Fibroblast of lung (primary cell): ENCODE measurements around the gene PPP1R13B. TPM values are rescaled to one million over a fixed set of nuclear protein-coding genes. Genes with fewer than 3 reads are reported as not detected.

Experiments used
- DNase-seq, 2 donors: peaks; one replicate each; pipeline versions ENCODE4 v3.0.0 to v3.0.0-alpha.2; 2010; ENCODE audit warnings: low read depth in 2 of 2
- H2AFZ ChIP-seq: 2 replicates; pipeline ENCODE4 v1.5.1; 2012; ENCODE audit warnings: low read length, control low read depth, inconsistent platforms
- H3K27ac ChIP-seq: 2 replicates; pipeline ENCODE4 v1.5.1; 2011; ENCODE audit warnings: low read length, control low read depth; ENCODE audit not compliant: insufficient read depth
- H3K27me3 ChIP-seq: 2 replicates; pipeline ENCODE4 v1.5.1; 2011; ENCODE audit warnings: mild to moderate bottlenecking, low read length; ENCODE audit not compliant: control insufficient read depth, insufficient read depth
- H3K36me3 ChIP-seq: 2 replicates; pipeline ENCODE4 v1.5.1; 2011; ENCODE audit warnings: low read length; ENCODE audit not compliant: control insufficient read depth, insufficient read depth
- H3K4me1 ChIP-seq: 2 replicates; pipeline ENCODE4 v1.5.1; 2011; ENCODE audit warnings: low read length; ENCODE audit not compliant: control insufficient read depth, insufficient read depth; ENCODE audit errors: extremely low read depth
- H3K4me2 ChIP-seq: 2 replicates; pipeline ENCODE4 v1.5.1; 2011; ENCODE audit warnings: low read length, control low read depth; ENCODE audit not compliant: insufficient read depth; ENCODE audit errors: extremely low read depth
- H3K4me3 ChIP-seq, 4 experiments: fragments of 200-600 bp in 1 of 4; sonication (generic) in 1 of 4; replicated peaks in 1 of 4; 2 replicates each; pipeline ENCODE4 v1.5.1; 2011 to 2016; ENCODE audit warnings: low read length in 4 of 4, low read depth in 3 of 4, mild to moderate bottlenecking in 3 of 4, control low read depth in 2 of 4, inconsistent platforms in 1 of 4, mixed read lengths in 1 of 4; ENCODE audit not compliant: insufficient read depth in 1 of 4; ENCODE audit errors: control extremely low read depth in 1 of 4
- H3K79me2 ChIP-seq: 2 replicates; pipeline ENCODE4 v1.5.1; 2012; ENCODE audit warnings: mild to moderate bottlenecking, low read length, inconsistent platforms; ENCODE audit not compliant: control insufficient read depth, insufficient read depth
- H3K9ac ChIP-seq: 2 replicates; pipeline ENCODE4 v1.5.1; 2011; ENCODE audit warnings: mild to moderate bottlenecking, low read length, control low read depth; ENCODE audit not compliant: insufficient read depth
- H3K9me3 ChIP-seq: 2 replicates; pipeline ENCODE4 v1.5.1; 2012; ENCODE audit warnings: low read depth, low read length; ENCODE audit not compliant: control insufficient read depth, insufficient read depth
- H4K20me1 ChIP-seq: 2 replicates; pipeline ENCODE4 v1.5.1; 2011; ENCODE audit warnings: low read length; ENCODE audit not compliant: control insufficient read depth, insufficient read depth; ENCODE audit errors: extremely low read depth
- EZH2 ChIP-seq: IDR thresholded peaks from 2 replicates; pipeline ENCODE4 v1.5.1; 2012; ENCODE audit warnings: low read length, control low read depth, mild to moderate bottlenecking; ENCODE audit errors: missing control alignments
- polyA plus RNA-seq, 2 donors: library from polyadenylated mRNA; depleted of rRNA in 1 of 2; stranded (reverse) in 1 of 2; unstranded in 1 of 2; fragments of >200 nt; gene quantifications; 2 replicates each; pipeline ENCODE4 v1.2.1, GENCODE V29; 2011 to 2012; ENCODE audit warnings: missing spikeins in 1 of 2
- total RNA-seq: library from RNA; depleted of rRNA; stranded (reverse); fragments of >200 nt; gene quantifications from 2 replicates; pipeline ENCODE4 v1.2.1, GENCODE V29; 2014
- TF ChIP-seq, protein P1 (sequence below), 2 donors: IDR thresholded peaks in 1 of 2; conservative IDR thresholded peaks in 1 of 2; 1 replicate in 1 of 2; 2 replicates in 1 of 2; pipeline ENCODE4 v1.5.1; 2011 to 2012; ENCODE audit warnings: low read length in 2 of 2, control low read depth in 1 of 2, inconsistent platforms in 1 of 2, low read depth in 1 of 2, mild to moderate bottlenecking in 1 of 2

Gene PPP1R13B
- total and polyA plus RNA-seq, 2 donors (not counting 1 experiment from before 2014, with no cell fraction given) = 2.0 to 2.7 TPM

DNA sequence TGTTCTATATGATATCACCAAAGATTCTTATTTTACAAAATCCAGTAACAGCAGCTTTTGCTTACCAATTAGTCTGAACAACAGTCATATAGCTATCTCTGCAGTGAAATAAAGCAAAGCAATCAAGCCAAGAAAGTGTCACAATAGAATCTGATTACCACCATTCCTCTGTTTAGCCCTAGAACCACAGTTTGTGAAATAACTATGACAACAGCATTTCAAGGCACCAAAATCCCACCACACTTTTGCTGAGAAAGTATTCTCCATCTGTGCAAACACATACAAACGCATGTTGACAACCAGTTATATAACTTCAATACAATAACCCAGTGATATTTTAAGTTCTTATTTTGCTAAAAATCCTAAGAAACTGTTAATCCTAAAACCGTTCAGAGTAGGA lies 7.4 kb downstream of the PPP1R13B start:
- Histone ChIP-seq H3K27ac (no peak overlapping the region), H3K4me2 (no peak overlapping the region), H3K4me3 (no peak overlapping the region), H3K79me2 (no peaks in the 10 kb centered on the region), H3K9me3 (no peaks in the 10 kb centered on the region), H3K9ac (no peak overlapping the region), H2AFZ (no peak overlapping the region), H3K4me1 (no peaks in the 10 kb centered on the region), H3K36me3 (no peaks in the 10 kb centered on the region), H4K20me1 (no peaks in the 10 kb centered on the region), H3K27me3 (no peaks in the 10 kb centered on the region)
- TF ChIP-seq EZH2 = no peak
- DNase-seq = no peak

DNA sequence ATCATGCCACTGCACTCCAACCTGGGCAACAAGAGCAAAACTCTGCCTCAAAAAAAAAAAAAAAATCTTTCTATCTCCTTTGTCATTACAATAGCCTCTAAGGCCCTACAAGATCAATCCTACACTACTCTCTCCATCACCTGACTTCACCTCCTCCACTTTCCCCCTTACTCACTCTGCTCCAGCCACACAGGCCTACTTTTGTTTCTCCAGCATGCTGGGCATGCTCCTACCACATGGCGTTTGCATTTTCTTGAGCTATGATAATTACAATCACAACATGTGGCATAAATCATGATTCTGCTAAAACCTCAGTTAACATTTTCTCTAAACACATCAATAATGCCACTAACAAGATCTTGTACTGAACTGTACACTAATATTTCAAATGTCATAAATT lies 7.8 kb downstream of the PPP1R13B start:
- Histone ChIP-seq H3K4me1 (no peaks in the 10 kb centered on the region), H3K4me3 (no peak overlapping the region), H3K79me2 (no peaks in the 10 kb centered on the region), H3K9ac (no peak overlapping the region), H2AFZ (no peak overlapping the region), H3K9me3 (no peaks in the 10 kb centered on the region), H3K36me3 (no peaks in the 10 kb centered on the region), H4K20me1 (no peaks in the 10 kb centered on the region), H3K4me2 (no peak overlapping the region), H3K27me3 (no peaks in the 10 kb centered on the region), H3K27ac (no peak overlapping the region)
- no peak for DNase-seq
- TF ChIP-seq, protein P1, sequence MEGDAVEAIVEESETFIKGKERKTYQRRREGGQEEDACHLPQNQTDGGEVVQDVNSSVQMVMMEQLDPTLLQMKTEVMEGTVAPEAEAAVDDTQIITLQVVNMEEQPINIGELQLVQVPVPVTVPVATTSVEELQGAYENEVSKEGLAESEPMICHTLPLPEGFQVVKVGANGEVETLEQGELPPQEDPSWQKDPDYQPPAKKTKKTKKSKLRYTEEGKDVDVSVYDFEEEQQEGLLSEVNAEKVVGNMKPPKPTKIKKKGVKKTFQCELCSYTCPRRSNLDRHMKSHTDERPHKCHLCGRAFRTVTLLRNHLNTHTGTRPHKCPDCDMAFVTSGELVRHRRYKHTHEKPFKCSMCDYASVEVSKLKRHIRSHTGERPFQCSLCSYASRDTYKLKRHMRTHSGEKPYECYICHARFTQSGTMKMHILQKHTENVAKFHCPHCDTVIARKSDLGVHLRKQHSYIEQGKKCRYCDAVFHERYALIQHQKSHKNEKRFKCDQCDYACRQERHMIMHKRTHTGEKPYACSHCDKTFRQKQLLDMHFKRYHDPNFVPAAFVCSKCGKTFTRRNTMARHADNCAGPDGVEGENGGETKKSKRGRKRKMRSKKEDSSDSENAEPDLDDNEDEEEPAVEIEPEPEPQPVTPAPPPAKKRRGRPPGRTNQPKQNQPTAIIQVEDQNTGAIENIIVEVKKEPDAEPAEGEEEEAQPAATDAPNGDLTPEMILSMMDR (conservative IDR thresholded peaks at IDR 0.05 in 1 of 2, IDR thresholded peaks at IDR 0.05 in 1 of 2; ENCODE audit: low read depth in 1 of 2, low read length in 2 of 2) = no peak
- no peak for TF ChIP-seq EZH2

DNA sequence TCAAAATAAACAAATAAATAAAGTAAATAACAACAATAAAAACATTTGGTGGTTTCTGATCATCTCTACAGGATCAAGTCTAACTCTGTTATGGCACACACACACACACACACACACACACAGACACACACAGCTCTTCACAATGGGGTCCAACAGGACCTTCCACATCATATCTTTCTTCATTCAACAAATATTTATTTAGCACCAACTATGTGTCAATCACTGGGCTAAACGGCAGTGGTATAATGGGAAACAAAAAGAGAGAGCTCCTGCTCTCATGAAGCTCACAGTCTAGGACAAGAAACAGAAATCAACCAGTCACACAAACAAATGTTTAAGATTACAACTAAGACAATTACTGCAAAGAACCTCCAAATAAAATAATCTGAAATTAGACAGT lies 9.3 kb downstream of the PPP1R13B start:
- TF ChIP-seq, protein P1 (conservative IDR thresholded peaks at IDR 0.05 in 1 of 2, IDR thresholded peaks at IDR 0.05 in 1 of 2; ENCODE audit: low read depth in 1 of 2, low read length in 2 of 2) = no peak
- TF ChIP-seq EZH2 = no peak
- Histone ChIP-seq H3K79me2 (no peaks in the 10 kb centered on the region), H3K27me3 (no peaks in the 10 kb centered on the region)

More for the DNA sequence above, 9.3 kb downstream of the PPP1R13B start:
- Histone ChIP-seq H4K20me1 (no peaks in the 10 kb centered on the region), H3K9ac (no peak overlapping the region), H3K36me3 (no peaks in the 10 kb centered on the region), H2AFZ (no peak overlapping the region), H3K4me2 (no peak overlapping the region), H3K4me3 (no peak overlapping the region), H3K9me3 (no peaks in the 10 kb centered on the region), H3K27ac (no peak overlapping the region), H3K4me1 (no peaks in the 10 kb centered on the region)
- no peak for DNase-seq
